Measurements from ENCODE around the gene IDH3B.

IDH3B gene

GRCh38 chr20:2680046-2680445 is 16.0 kb upstream of the IDH3B start:
- Histone ChIP-seq H3K27me3 (ENCODE audit: insufficient read depth, low read depth) (no peaks in the 10 kb centered on the region), H3K79me2 (ENCODE audit: insufficient read depth, low read depth) (no peaks in the 10 kb centered on the region), H3K9ac (no peak overlapping the region), H3K27ac (no peak overlapping the region), H4K20me1 (ENCODE audit: insufficient read depth) (no peaks in the 10 kb centered on the region), H3K4me3 (IDR thresholded peaks at IDR 0.05; ENCODE audit: insufficient read depth, low read depth, low read length) (no peak overlapping the region), H3K4me2 (no peak overlapping the region), H2AFZ (ENCODE audit: low read depth) (no peak overlapping the region), H3K4me1 (ENCODE audit: low read depth, poor library complexity, severe bottlenecking) (no peaks in the 10 kb centered on the region), H3K36me3 (ENCODE audit: insufficient read depth) (no peaks in the 10 kb centered on the region)
- TF ChIP-seq CTCF (conservative IDR thresholded peaks at IDR 0.05; ENCODE audit: low read depth, low read length) = no peak

- Histone ChIP-seq H3K79me2 (ENCODE audit: insufficient read depth, low read depth) (no peaks in the 10 kb centered on the region), H3K27ac (no peak overlapping the region), H3K27me3 (ENCODE audit: insufficient read depth, low read depth) (no peaks in the 10 kb centered on the region), H2AFZ (ENCODE audit: low read depth) (no peak overlapping the region), H3K4me2 (no peak overlapping the region), H3K36me3 (ENCODE audit: insufficient read depth) (no peaks in the 10 kb centered on the region), H3K4me1 (ENCODE audit: low read depth, poor library complexity, severe bottlenecking) (no peaks in the 10 kb centered on the region), H3K9ac (no peak overlapping the region), H3K4me3 (IDR thresholded peaks at IDR 0.05; ENCODE audit: insufficient read depth, low read depth, low read length) (no peak overlapping the region), H4K20me1 (ENCODE audit: insufficient read depth) (no peaks in the 10 kb centered on the region)
- TF ChIP-seq CTCF (conservative IDR thresholded peaks at IDR 0.05; ENCODE audit: low read depth, low read length) = no peak
Observed at GRCh38 chr20:2673453-2673852, 9.4 kb upstream of the IDH3B start.

- H3K9ac ChIP-seq = no peak overlapping the region
Observed at GRCh38 chr20:2672446-2672845, 8.4 kb upstream of the IDH3B start.

GRCh38 chr20:2671977-2672376 is 8.0 kb upstream of the IDH3B start:
- Histone ChIP-seq H3K27me3 (ENCODE audit: insufficient read depth, low read depth) (no peaks in the 10 kb centered on the region), H3K27ac (no peak overlapping the region), H3K4me2 (no peak overlapping the region), H3K4me1 (ENCODE audit: low read depth, poor library complexity, severe bottlenecking) (no peaks in the 10 kb centered on the region), H3K9ac (no peak overlapping the region), H3K4me3 (IDR thresholded peaks at IDR 0.05; ENCODE audit: insufficient read depth, low read depth, low read length) (no peak overlapping the region), H3K79me2 (ENCODE audit: insufficient read depth, low read depth) (no peaks in the 10 kb centered on the region), H4K20me1 (ENCODE audit: insufficient read depth) (no peaks in the 10 kb centered on the region), H3K36me3 (ENCODE audit: insufficient read depth) (no peaks in the 10 kb centered on the region), H2AFZ (ENCODE audit: low read depth) (no peak overlapping the region)
- TF ChIP-seq CTCF (conservative IDR thresholded peaks at IDR 0.05; ENCODE audit: low read depth, low read length) = no peak

More at GRCh38 chr20:2672446-2672845, 8.4 kb upstream of the IDH3B start:
- Histone ChIP-seq H3K4me2 (no peak overlapping the region), H3K36me3 (ENCODE audit: insufficient read depth) (no peaks in the 10 kb centered on the region), H3K4me3 (IDR thresholded peaks at IDR 0.05; ENCODE audit: insufficient read depth, low read depth, low read length) (no peak overlapping the region), H3K27me3 (ENCODE audit: insufficient read depth, low read depth) (no peaks in the 10 kb centered on the region), H2AFZ (ENCODE audit: low read depth) (no peak overlapping the region), H4K20me1 (ENCODE audit: insufficient read depth) (no peaks in the 10 kb centered on the region), H3K27ac (no peak overlapping the region), H3K4me1 (ENCODE audit: low read depth, poor library complexity, severe bottlenecking) (no peaks in the 10 kb centered on the region), H3K79me2 (ENCODE audit: insufficient read depth, low read depth) (no peaks in the 10 kb centered on the region)
- TF ChIP-seq CTCF (conservative IDR thresholded peaks at IDR 0.05; ENCODE audit: low read depth, low read length) = no peak

All from KMS-11 (cell line).